CD14-positive monocyte (primary cell): ENCODE data around the gene TMEM273. TPM values are rescaled to one million over a fixed set of nuclear protein-coding genes. Genes with fewer than 3 reads are reported as not detected.

Source experiments
- DNase-seq, 3 donors: peaks; one replicate each; pipeline ENCODE4 v3.0.0-alpha.2; 2011 to 2022
- H2AFZ ChIP-seq: 2 replicates; pipeline ENCODE4 v1.6.0; 2012; ENCODE audit warnings: mild to moderate bottlenecking, low read depth, low read length, inconsistent platforms; ENCODE audit not compliant: insufficient read depth, poor library complexity, severe bottlenecking
- H3K27ac ChIP-seq, 2 donors: 1 replicate in 1 of 2; 2 replicates in 1 of 2; pipeline ENCODE4 v1.5.1; 2012 to 2013; ENCODE audit warnings: low read length in 2 of 2, control low read depth in 1 of 2, inconsistent platforms in 1 of 2, low read depth in 1 of 2, mild to moderate bottlenecking in 1 of 2
- H3K27me3 ChIP-seq, 2 donors: one replicate each; pipeline versions ENCODE4 v1.6.0 to v1.6.1; 2011 to 2013; ENCODE audit warnings: low read length in 2 of 2; ENCODE audit not compliant: control insufficient read depth in 2 of 2, insufficient read depth in 2 of 2
- H3K36me3 ChIP-seq, 2 donors: replicated peaks in 1 of 2; 1 replicate in 1 of 2; 2 replicates in 1 of 2; pipeline versions ENCODE4 v1.5.1 to v1.6.1; 2012 to 2013; ENCODE audit warnings: low read length in 2 of 2, control low read depth in 1 of 2, inconsistent platforms in 1 of 2, mild to moderate bottlenecking in 1 of 2; ENCODE audit not compliant: insufficient read depth in 2 of 2, control insufficient read depth in 1 of 2
- H3K4me1 ChIP-seq, 2 donors: 1 replicate in 1 of 2; 2 replicates in 1 of 2; pipeline versions ENCODE4 v1.5.1 to v1.6.1; 2012 to 2013; ENCODE audit warnings: low read length in 2 of 2, control low read depth in 1 of 2, inconsistent platforms in 1 of 2, mild to moderate bottlenecking in 1 of 2, moderate library complexity in 1 of 2; ENCODE audit not compliant: insufficient read depth in 2 of 2, control insufficient read depth in 1 of 2
- H3K4me2 ChIP-seq: replicated peaks from 2 replicates; pipeline ENCODE3; 2012; ENCODE audit warnings: low read length, moderate library complexity, mild to moderate bottlenecking; ENCODE audit not compliant: poor library complexity, severe bottlenecking; ENCODE audit errors: extremely low read depth
- H3K4me3 ChIP-seq, 3 experiments: fragments of 200-600 bp in 1 of 3; sonication (generic) in 1 of 3; replicated peaks in 1 of 3; 1 replicate in 2 of 3; 2 replicates in 1 of 3; pipeline ENCODE4 v1.5.1; 2011 to 2013; ENCODE audit warnings: low read length in 3 of 3, mild to moderate bottlenecking in 3 of 3, control low read depth in 2 of 3, low read depth in 2 of 3, inconsistent platforms in 1 of 3, moderate library complexity in 1 of 3
- H3K79me2 ChIP-seq: 2 replicates; pipeline ENCODE4 v1.6.0; 2012; ENCODE audit warnings: mild to moderate bottlenecking, control low read depth, inconsistent platforms, low read length, moderate library complexity; ENCODE audit not compliant: insufficient read depth
- H3K9ac ChIP-seq: 2 replicates; pipeline ENCODE4 v1.6.0; 2017; ENCODE audit warnings: low read length, mild to moderate bottlenecking; ENCODE audit not compliant: insufficient read depth, poor library complexity, severe bottlenecking
- H3K9me3 ChIP-seq, 2 donors: replicated peaks in 1 of 2; 1 replicate in 1 of 2; 2 replicates in 1 of 2; pipeline versions ENCODE4 v1.5.1 to v1.6.1; 2012 to 2013; ENCODE audit warnings: low read length in 2 of 2, control low read depth in 1 of 2; ENCODE audit not compliant: control insufficient read depth in 1 of 2, insufficient read depth in 1 of 2
- H4K20me1 ChIP-seq: 2 replicates; pipeline ENCODE4 v1.6.0; 2012; ENCODE audit warnings: mild to moderate bottlenecking, low read length, control low read depth, moderate library complexity; ENCODE audit not compliant: insufficient read depth
- H3K27ac Mint-ChIP-seq, 7 donors: one replicate each; pipeline ENCODE4 v1.8.0; 2020; ENCODE audit warnings: mild to moderate bottlenecking in 7 of 7, mixed read lengths in 7 of 7, moderate library complexity in 6 of 7, inconsistent platforms in 2 of 7
- H3K27me3 Mint-ChIP-seq, 3 donors: one replicate each; pipeline ENCODE4 v1.8.0; 2021 to 2022; ENCODE audit warnings: low read depth in 3 of 3, mild to moderate bottlenecking in 3 of 3, mixed read lengths in 3 of 3, moderate library complexity in 3 of 3, inconsistent platforms in 1 of 3
- H3K36me3 Mint-ChIP-seq, 2 donors: one replicate each; pipeline ENCODE4 v1.8.0; 2020; ENCODE audit warnings: mixed read lengths in 2 of 2, inconsistent platforms in 1 of 2, mild to moderate bottlenecking in 1 of 2
- H3K4me1 Mint-ChIP-seq: one replicate; pipeline ENCODE4 v1.8.0; 2020; ENCODE audit warnings: mild to moderate bottlenecking, mixed read lengths
- H3K4me3 Mint-ChIP-seq, 2 donors: one replicate each; pipeline ENCODE4 v1.8.0; 2020; ENCODE audit warnings: mild to moderate bottlenecking in 2 of 2, mixed read lengths in 2 of 2, moderate library complexity in 1 of 2
- H3K9me3 Mint-ChIP-seq, 7 donors: one replicate each; pipeline ENCODE4 v1.8.0; 2020 to 2022; ENCODE audit warnings: mixed read lengths in 7 of 7, mild to moderate bottlenecking in 6 of 7, moderate library complexity in 6 of 7, inconsistent platforms in 2 of 7
- CTCF ChIP-seq: fragments of 200-600 bp; IDR thresholded peaks from one replicate; pipeline ENCODE4 v1.8.0; 2022; ENCODE audit warnings: antibody characterized with exemption, mild to moderate bottlenecking
- WGBS: methylation state at CpG from one replicate; pipeline ENCODE4 v1.1.5; 2013; ENCODE audit warnings: missing lambda C conversion rate; ENCODE audit not compliant: insufficient coverage; 5-methylcytosine and 5-hydroxymethylcytosine counted together
- intact Hi-C, 2 donors: fragments of 100-400 bp; cut with micrococcal nuclease; formaldehyde crosslinking; loops; one replicate each; pipeline versions ENCODE4 v1.15.0 to v1.15.1; 2023
- polyA plus RNA-seq, 3 donors: library from polyadenylated mRNA; depleted of rRNA in 1 of 3; unstranded in 2 of 3; stranded (reverse) in 1 of 3; fragments of 300-500 nt in 2 of 3; fragments of >200 nt in 1 of 3; fragmentation: Illumina TruSeq in 2 of 3; gene quantifications; 1 replicate in 2 of 3; 2 replicates in 1 of 3; pipeline ENCODE4 v1.2.3, GENCODE V29; 2012 to 2021

TMEM273 gene
- polyA plus RNA-seq, 3 donors = 6.7 to 7.9 (median 6.9) TPM

GRCh38 chr10:49162761-49163310 lies 25.4 kb downstream of the TMEM273 start:
- H3K27me3 Mint-ChIP-seq = peaks cover 2 to 9% (median 6%) of the 10 kb centered on the region in 3 donors
- H3K4me1 ChIP-seq = peaks cover 0 to 4% of the 10 kb centered on the region in 2 donors
- TF ChIP-seq CTCF = no peak
- H3K4me1 Mint-ChIP-seq = peaks cover 10% of the 10 kb centered on the region
- no peak overlapping the region for H3K9ac ChIP-seq
- no peaks in the 10 kb centered on the region for H3K36me3 ChIP-seq
- no peak overlapping the region for H2AFZ ChIP-seq
- whole genome bisulfite sequencing = 86% methylated on average over 8 of the region's 8 CpGs
- DNase-seq = no peak
- H3K4me3 Mint-ChIP-seq = no peak overlapping the region
- peak overlapping the region in 2 of 7 donors; percentile 13 to 60 for H3K27ac Mint-ChIP-seq
- intact Hi-C loops = no loop called here
- no peaks in the 10 kb centered on the region for H3K9me3 Mint-ChIP-seq
- no peaks in the 10 kb centered on the region for H3K9me3 ChIP-seq
- H3K4me3 ChIP-seq = no peak overlapping the region
- no peaks in the 10 kb centered on the region for H4K20me1 ChIP-seq
- no peaks in the 10 kb centered on the region for H3K27me3 ChIP-seq
- H3K4me2 ChIP-seq = no peak overlapping the region
- no peaks in the 10 kb centered on the region for H3K79me2 ChIP-seq
- H3K27ac ChIP-seq = no peak overlapping the region
- H3K36me3 Mint-ChIP-seq = peaks cover 0 to 8% of the 10 kb centered on the region in 2 donors

- H3K4me1 ChIP-seq = no peaks in the 10 kb centered on the region
- DNase-seq = no peak
- no peaks in the 10 kb centered on the region for H4K20me1 ChIP-seq
- H2AFZ ChIP-seq = no peak overlapping the region
- Mint-ChIP-seq H3K27ac (peak overlapping the region in 1 of 7 donors; percentile 62), H3K9me3 (no peaks in the 10 kb centered on the region), H3K4me3 (no peak overlapping the region), H3K4me1 (peaks cover 13% of the 10 kb centered on the region), H3K36me3 (peaks cover 0 to 7% of the 10 kb centered on the region in 2 donors), H3K27me3 (peaks cover 1 to 9% (median 6%) of the 10 kb centered on the region in 3 donors)
- H3K4me3 ChIP-seq = no peak overlapping the region
- no peaks in the 10 kb centered on the region for H3K79me2 ChIP-seq
- no peak overlapping the region for H3K27ac ChIP-seq
- no peaks in the 10 kb centered on the region for H3K36me3 ChIP-seq
- no peak overlapping the region for H3K4me2 ChIP-seq
- WGBS = 75% methylated on average over 4 of the region's 5 CpGs
- no peaks in the 10 kb centered on the region for H3K27me3 ChIP-seq
- H3K9ac ChIP-seq = no peak overlapping the region
- no peaks in the 10 kb centered on the region for H3K9me3 ChIP-seq
- no peak for TF ChIP-seq CTCF
- intact Hi-C loops = no loop called here
Observed at GRCh38 chr10:49162063-49162462, 26.1 kb downstream of the TMEM273 start.
